KMS-11 (cell line): Measurements from ENCODE around the gene TMEM252.

Source experiments
- H2AFZ ChIP-seq: fragments of 200-600 bp; sonication (generic); 2 replicates; pipeline ENCODE4 v1.6.1; 2016; ENCODE audit warnings: antibody characterized with exemption, mixed run types, low read depth
- H3K27ac ChIP-seq: fragments of 200-600 bp; sonication (generic); 2 replicates; pipeline ENCODE4 v1.6.1; 2016; ENCODE audit warnings: mild to moderate bottlenecking, mixed run types
- H3K27me3 ChIP-seq: fragments of 200-600 bp; sonication (generic); 2 replicates; pipeline ENCODE4 v1.6.1; 2017; ENCODE audit warnings: mild to moderate bottlenecking, low read depth, mixed run types, moderate library complexity; ENCODE audit not compliant: insufficient read depth
- H3K36me3 ChIP-seq: fragments of 200-600 bp; sonication (generic); 2 replicates; pipeline ENCODE4 v1.6.1; 2017; ENCODE audit warnings: mild to moderate bottlenecking, mixed run types; ENCODE audit not compliant: insufficient read depth
- H3K4me1 ChIP-seq: fragments of 200-600 bp; sonication (generic); 2 replicates; pipeline ENCODE4 v1.6.1; 2016; ENCODE audit warnings: mild to moderate bottlenecking, low read depth, mixed run types; ENCODE audit not compliant: poor library complexity, severe bottlenecking
- H3K4me2 ChIP-seq: fragments of 200-600 bp; sonication (generic); 2 replicates; pipeline ENCODE4 v1.7.0; 2016; ENCODE audit warnings: mild to moderate bottlenecking, mixed run types
- H3K4me3 ChIP-seq: fragments of 200-600 bp; sonication (generic); IDR thresholded peaks from 2 replicates; pipeline ENCODE4 v1.6.1; 2017; ENCODE audit warnings: low read depth, low read length, mixed read lengths; ENCODE audit not compliant: insufficient read depth
- H3K79me2 ChIP-seq: fragments of 200-600 bp; sonication (generic); 2 replicates; pipeline ENCODE4 v1.6.1; 2016; ENCODE audit warnings: low read depth, mixed run types; ENCODE audit not compliant: insufficient read depth
- H3K9ac ChIP-seq: fragments of 200-600 bp; sonication (generic); 2 replicates; pipeline ENCODE4 v1.6.1; 2016; ENCODE audit warnings: mild to moderate bottlenecking, mixed run types
- H4K20me1 ChIP-seq: fragments of 200-600 bp; sonication (generic); 2 replicates; pipeline ENCODE4 v1.6.1; 2016; ENCODE audit warnings: mild to moderate bottlenecking, mixed run types; ENCODE audit not compliant: insufficient read depth
- CTCF ChIP-seq: fragments of 200-600 bp; sonication (generic); conservative IDR thresholded peaks from 2 replicates; pipeline ENCODE4 v1.6.1; 2017; ENCODE audit warnings: low read depth, mild to moderate bottlenecking, antibody characterized with exemption, low read length, moderate library complexity, mixed read lengths

Gene TMEM252

GRCh38 chr9:68540712-68541535 is at the start of gene TMEM252:
Gene TMEM252, minus strand, starts transcription at chr9:68540883. Its CDS starts 69 bp downstream, at chr9:68540814.
- no peak within 1 kb of the TSS for H3K27ac ChIP-seq
- H2AFZ ChIP-seq: no peak within 1 kb of the TSS
- H4K20me1 ChIP-seq: no peaks in the 10 kb centered on the region
- no peak within 1 kb of the TSS for H3K4me3 ChIP-seq
- TF ChIP-seq CTCF: no peak
- no peaks in the 10 kb centered on the region for H3K36me3 ChIP-seq
- H3K79me2 ChIP-seq: no peaks in the 10 kb centered on the region
- H3K4me1 ChIP-seq: no peaks in the 10 kb centered on the region
- H3K27me3 ChIP-seq: no peaks in the 10 kb centered on the region
- H3K4me2 ChIP-seq: no peak within 1 kb of the TSS
- no peak within 1 kb of the TSS for H3K9ac ChIP-seq

- no peaks in the 10 kb centered on the region for H3K27me3 ChIP-seq
- no peaks in the 10 kb centered on the region for H4K20me1 ChIP-seq
- TF ChIP-seq CTCF: no peak
- no peak overlapping the region for H3K9ac ChIP-seq
- H3K4me1 ChIP-seq: peaks cover 5% of the 10 kb centered on the region
- no peak overlapping the region for H3K27ac ChIP-seq
- H3K79me2 ChIP-seq: no peaks in the 10 kb centered on the region
- H3K4me2 ChIP-seq: no peak overlapping the region
- H2AFZ ChIP-seq: no peak overlapping the region
- no peaks in the 10 kb centered on the region for H3K36me3 ChIP-seq
- H3K4me3 ChIP-seq: no peak overlapping the region
Measured at GRCh38 chr9:68585034-68585761, 44.5 kb upstream of the TMEM252 start.

- Histone ChIP-seq H3K27me3 (no peaks in the 10 kb centered on the region), H3K4me1 (peaks cover 5% of the 10 kb centered on the region), H3K4me3 (no peak overlapping the region), H4K20me1 (no peaks in the 10 kb centered on the region), H3K4me2 (0 out of 2 replicates have a peak overlapping the region, but pooled peaks have one; percentile 10), H2AFZ (peak overlapping the region; percentile 32; the same call in 1 of the 2 replicates), H3K27ac (no peak overlapping the region), H3K36me3 (no peaks in the 10 kb centered on the region), H3K9ac (no peak overlapping the region), H3K79me2 (no peaks in the 10 kb centered on the region)
- peak; percentile 99 for TF ChIP-seq CTCF
Measured at GRCh38 chr9:68584189-68585033, 43.7 kb upstream of the TMEM252 start.

GRCh38 chr9:68581696-68582095 is 41.0 kb upstream of the TMEM252 start:
- no peak overlapping the region for H2AFZ ChIP-seq

More at GRCh38 chr9:68581696-68582095, 41.0 kb upstream of the TMEM252 start:
- Histone ChIP-seq H3K4me1 (peaks cover 25% of the 10 kb centered on the region), H4K20me1 (no peaks in the 10 kb centered on the region), H3K27ac (no peak overlapping the region), H3K36me3 (no peaks in the 10 kb centered on the region), H3K4me3 (no peak overlapping the region), H3K27me3 (no peaks in the 10 kb centered on the region), H3K4me2 (no peak overlapping the region), H3K79me2 (no peaks in the 10 kb centered on the region), H3K9ac (no peak overlapping the region)
- no peak for TF ChIP-seq CTCF
